Hematopoietic multipotent progenitor cell treated with erythropoietin and hydrocortisone succinate and interleukin-3 and kit ligand, for 4 days (in vitro differentiated cells): ENCODE results near the gene YIPF6.
"Not testable (repeated sequence)": the region's sequence is repeated elsewhere in the genome, so short reads cannot be mapped to it uniquely, and the experiment has no call there.

Experiments used
- DNase-seq: peaks from one replicate; pipeline ENCODE4 v3.0.0-alpha.2; 2015

The YIPF6 gene

DNA sequence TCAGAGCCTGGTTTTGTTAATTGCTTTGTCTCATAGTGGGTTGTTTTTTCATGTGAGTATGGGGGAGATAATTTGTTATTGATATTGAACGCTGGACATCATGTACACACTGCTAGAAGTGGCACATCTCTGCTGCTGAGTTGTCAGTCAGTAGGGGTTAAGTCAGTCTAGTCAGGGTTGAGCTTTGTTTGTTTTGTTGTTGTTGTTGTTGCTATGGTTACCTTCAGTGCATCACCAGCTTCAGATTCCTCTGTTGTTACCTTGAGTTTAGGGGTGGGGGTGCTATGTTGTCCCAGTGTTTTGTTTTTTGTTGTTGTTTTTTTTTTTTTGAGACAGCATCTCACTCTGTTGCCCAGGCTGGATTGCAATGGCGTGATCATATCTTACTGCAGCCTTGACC lies 9.9 kb downstream of the YIPF6 start:
- no peak for DNase-seq

DNA sequence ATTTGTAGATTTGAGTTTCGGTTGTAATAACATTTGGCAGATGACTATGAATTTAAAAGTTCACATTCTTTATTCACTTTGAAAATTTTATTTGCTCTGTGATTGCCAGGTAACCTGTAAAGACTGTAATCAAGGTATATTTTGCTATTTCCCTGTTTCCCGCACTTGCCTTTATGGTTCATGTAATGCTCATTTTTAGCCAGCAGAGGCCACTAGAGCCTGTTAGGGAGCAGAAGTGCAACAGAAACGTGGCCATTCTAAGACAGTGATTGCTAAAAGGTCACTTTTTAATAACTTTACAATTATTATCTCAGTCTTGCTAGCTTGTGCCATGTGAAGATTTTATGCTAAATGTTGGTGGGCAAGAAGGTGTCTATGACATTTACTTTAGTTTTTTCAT lies 12.4 kb downstream of the YIPF6 start:
- peak; percentile 69 for DNase-seq

DNA sequence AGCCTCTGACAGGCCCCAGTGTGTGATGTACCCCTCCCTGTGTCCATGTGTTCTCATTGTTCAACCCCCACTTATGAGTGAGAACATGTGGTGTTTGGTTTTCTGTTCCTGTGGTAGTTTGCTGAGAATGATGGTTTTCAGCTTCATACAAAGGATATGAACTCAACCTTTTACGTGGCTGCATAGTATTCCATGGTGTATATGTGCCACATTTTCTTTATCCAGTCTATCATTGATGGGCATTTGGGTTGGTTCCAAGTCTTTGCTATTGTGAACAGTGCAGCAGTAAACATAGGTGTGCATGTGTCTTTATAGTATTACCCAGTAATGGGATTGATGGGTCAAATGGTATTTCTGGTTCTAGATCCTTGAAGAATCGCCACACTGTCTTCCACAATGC lies 25.8 kb downstream of the YIPF6 start:
- not testable (repeated sequence) for DNase-seq

DNA sequence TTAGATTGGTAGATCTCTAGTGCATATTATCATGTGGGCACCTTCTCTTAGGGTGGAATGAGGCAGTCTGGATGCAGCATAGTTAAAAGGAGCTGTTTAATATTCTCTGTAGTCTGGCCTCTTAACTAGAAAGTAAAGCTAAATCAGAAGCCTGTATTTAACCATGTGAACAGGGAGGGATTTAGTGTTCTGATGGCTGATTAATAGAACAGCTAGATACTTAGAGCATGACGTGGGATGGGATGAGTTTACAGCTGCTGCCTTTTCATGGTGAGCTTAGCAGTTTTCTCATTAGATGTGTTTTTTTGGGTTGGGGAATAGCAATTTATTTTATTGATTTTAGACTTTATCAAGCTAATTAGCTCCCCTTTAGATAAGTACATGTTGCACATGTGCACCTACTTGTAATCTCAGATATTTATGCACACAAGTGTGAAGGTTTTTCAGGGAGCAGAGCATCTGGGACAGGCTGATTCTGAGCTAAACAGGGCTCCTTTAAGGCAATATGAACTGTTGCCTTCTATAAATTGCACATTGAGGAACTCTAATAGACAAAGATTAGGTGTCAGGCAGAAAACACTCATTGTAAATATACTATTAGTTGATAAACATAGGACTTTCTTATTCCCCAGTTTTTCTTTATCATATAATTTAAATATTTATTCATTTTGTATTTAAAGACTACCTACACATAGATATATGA lies 34.1 kb downstream of the YIPF6 start:
- DNase-seq, result no peak

DNA sequence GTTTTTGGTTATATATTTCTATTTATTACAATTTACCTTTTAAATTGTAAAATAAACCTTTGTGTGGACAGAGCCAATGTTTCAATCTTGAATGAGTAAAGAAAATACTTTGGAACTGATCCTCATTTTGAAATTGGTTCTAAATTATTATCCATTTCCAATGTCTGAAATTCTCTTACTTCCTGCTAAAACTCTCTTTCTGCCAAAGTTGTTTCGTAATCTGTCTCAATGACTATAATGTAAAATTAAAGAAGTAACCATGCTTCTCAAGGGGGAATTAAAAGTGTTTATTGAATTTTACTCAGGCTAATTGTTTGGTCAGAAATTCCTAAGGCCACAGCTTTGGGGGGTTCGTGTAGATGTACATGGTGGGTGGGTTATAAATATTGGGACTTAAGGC lies 34.8 kb downstream of the YIPF6 start:
- no peak for DNase-seq

DNA sequence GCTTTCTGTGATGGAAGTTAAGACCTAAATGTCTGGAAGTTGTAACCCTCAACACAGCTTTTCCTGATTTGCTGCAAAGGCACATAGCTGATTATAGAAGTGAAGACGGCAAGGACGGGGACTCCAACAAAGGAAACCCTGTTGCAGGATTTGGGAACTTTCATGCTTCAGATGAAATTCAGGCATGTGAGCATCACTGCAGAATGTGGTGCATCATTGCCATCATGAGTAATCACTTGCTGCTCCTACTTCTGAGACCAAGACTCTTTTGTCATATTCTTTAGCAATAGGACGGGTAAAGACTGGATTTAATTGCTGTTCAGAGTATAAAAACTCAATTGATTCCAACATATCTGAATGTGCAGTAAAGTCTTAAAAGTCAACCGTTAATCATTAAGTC lies 35.8 kb downstream of the YIPF6 start:
- no peak for DNase-seq

DNA sequence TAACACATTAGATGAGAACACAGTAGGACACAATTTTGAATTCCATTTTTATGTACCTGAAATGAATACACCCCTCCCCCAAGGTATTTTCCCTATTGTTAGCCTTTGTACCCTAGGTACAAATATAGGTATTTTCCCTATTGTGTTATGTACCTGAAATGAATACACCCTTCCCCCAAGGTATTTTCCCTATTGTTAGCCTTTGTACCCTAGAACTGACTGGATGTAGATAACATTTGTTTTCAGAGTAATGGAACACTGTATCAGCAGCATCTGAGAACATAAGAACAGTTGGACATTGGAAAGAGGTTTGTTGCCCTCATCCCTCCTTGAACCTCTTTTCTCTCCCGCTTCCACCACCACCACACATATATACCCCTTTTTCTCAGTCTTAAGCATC lies 37.6 kb downstream of the YIPF6 start:
- no peak for DNase-seq

DNA sequence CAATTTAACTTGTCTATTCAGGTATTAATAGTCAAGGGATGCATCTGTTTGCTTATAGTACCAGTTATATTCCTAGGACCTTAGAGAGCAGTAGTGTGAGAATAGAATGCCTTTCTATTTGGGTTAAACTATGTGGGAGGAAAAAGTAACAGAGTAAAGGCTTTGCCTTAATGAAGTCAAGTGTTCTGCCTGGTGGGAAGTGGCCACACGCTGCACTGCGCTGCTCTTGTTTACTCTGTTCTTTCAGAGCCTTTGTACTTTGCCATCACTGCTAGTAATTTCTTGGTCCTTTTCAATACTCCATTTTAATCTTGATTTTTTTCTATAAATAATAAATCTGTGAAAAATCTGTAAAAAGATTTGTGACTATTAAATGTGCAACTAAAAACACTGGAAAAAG lies 38.0 kb downstream of the YIPF6 start:
- no peak for DNase-seq

DNA sequence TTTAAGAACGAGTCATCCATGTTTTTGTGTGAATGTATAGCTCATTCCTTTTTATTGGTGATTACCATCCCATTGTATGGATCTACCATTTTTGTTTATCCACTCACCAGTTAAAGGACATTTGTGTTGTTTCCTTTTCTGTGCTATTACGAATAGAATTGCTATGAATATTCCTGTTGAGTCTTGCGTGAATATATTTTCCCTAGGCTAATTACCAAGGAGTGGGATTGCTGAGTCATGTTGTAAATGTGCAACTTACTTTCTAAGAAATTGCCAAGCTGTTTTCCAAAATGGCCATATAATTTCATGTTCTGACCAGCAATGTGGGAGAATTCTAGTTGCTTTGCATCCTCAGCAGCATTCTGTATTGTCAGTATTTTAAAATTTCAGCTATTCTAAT lies 51.3 kb downstream of the YIPF6 start:
- DNase-seq, result no peak

DNA sequence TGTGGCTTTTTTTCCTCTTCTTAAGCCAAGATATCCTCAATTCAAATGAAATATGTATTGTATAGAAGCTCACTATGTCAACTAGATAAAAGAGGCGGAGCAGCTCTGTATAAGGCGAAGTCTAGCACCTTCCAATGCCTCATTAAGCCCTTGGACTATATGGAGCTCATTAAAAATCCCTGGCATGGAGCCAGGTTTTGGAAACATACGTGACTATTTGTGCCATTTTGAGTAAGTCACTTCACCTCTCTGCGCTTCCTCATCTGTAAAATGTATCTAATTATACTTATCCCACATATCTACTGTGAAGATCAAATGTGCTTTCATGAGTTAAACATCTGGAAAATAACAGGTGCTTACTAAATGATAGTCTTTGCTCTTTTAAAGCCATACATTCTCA lies 57.2 kb downstream of the YIPF6 start:
- DNase-seq, result no peak

DNA sequence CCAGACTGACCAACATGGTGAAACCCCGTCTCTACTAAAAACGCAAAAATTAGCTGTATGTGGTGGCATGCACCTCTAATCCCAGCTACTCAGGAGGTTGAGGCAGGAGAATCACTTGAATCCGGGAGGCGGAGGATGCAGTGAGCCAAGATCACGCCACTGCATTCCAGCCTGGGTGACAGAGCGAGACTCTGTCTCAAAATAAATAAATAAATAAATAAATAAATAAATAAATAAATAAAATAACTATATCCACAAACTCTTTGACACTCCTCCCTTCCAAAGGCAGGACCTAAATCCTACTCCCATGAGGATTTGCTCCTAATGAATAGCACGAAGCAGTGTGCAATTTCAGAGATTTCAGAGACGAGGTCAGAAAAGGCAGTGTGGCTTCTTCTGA lies 58.3 kb downstream of the YIPF6 start:
- not testable (repeated sequence) for DNase-seq

DNA sequence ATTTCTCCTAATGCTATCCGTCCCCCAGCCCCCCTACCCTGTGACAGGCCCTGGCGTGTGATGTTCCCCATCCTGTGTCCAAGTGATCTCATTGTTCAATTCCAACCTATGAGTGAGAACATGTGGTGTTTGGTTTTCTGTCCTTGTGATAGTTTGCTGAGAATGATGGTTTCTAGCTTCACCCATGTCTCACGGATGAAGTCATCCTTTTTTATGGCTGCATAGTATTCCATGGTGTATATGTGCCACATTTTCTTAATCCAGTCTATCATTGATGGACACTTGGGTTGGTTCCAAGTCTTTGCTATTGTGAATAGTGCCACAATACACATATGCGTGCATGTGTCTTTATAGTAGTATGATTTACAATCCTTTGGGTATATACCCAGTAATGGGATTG lies 61.1 kb downstream of the YIPF6 start:
- not testable (repeated sequence) for DNase-seq

DNA sequence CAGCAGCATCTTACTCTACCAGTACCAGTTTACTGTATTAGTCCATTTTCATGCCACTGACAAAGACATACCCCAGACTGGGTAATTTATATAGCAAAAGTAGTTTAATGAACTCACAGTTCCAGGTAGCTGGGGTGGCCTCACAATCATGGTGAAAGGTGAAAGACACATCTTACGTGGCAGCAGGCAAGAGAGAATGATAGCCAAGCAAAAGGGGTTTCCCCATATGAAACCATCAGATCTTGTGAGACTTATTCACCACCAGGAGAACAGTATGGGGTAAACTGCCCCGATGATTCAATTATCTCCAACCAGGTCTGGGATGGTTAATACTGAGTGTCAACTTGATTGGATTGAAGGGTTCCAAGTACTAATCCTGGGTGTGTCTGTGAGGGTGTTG lies 69.3 kb downstream of the YIPF6 start:
- DNase-seq, result no peak

DNA sequence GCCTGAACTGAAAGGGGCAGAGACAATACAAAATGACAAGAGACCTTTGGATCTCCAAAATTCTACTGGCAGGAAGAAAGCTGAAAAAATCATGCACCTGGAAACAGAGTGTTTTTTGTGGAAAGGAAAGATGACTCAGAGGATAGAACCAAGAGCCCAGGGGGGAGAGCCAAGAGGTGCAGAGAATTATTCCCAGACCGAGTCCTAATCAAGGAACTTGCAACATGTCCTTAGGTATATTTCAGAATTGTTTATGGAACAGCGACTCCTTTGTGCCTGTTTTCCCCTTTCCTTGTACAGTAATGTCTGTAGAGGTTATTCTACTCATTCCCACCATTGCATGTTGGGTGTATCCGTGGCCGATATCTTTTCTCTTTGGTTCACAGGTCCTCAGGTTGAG lies 71.7 kb downstream of the YIPF6 start:
- DNase-seq, result no peak

DNA sequence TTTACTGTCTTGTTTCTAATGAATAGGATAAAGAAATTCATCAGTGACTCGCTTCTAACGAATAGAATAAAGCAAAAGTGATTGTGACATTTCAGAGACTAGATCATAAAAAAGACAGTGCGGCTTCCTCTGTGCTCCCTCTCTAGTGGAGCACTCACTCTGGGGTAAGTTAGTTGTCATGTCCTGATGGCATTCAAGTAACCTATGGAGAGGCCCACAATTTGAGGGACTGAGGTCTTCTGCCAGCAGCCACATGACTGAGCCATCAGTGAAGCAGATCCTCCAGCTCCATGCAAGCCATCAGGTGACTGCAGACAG lies 72.4 kb downstream of the YIPF6 start:
- no peak for DNase-seq

DNA sequence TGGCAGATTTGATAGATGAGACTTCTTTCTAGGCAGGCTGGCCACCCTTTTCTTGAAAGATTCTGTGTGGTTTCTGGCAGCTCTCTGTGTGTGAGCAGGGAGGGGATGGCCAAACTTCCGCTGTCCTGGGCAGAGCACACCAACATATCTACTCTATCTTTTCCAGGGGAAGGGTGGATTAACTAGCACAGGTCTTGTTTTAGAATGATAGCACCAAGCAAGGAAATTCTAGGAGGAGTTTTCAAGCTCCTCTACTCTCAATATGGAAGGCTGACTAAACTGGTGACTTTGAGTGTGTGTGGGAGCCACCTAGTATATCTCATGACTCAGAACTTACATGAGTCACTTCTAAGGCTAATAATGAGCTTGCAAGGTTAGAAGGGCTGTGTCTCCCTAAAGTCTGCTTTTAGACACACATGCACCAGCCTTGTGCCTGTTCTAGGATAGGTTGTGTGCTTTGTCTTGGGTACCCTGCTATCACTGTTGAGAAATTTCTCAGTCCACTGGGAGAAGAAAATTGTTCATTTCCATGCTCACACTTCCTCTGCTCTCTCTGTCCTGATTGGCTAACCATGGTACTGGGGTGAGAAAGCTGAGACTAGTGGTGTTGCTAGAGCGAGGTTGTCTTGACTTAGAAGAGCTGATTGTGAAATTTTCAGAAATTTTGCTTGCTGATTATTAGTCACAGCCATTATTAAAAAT lies 72.9 kb downstream of the YIPF6 start:
- DNase-seq, result peak; percentile 39

DNA sequence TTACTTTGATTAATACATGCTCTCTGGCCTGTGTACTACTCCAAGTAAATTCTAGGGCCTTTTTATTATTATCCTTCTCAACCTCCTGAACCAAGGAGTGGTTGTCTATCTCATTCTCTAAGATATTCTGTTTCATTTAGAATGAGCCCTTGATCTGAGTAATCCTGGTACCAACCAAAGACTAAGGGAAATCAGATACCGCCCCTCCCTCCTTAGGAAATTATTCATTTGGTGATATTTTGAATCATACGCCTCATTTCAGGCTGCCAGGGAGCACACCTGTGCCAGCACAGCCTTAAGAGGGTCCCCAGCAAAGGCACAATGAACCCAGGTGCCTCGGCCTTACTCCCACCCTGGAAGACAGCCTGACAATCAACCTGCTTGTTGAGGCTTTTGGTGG lies 75.4 kb downstream of the YIPF6 start:
- DNase-seq, result no peak

DNA sequence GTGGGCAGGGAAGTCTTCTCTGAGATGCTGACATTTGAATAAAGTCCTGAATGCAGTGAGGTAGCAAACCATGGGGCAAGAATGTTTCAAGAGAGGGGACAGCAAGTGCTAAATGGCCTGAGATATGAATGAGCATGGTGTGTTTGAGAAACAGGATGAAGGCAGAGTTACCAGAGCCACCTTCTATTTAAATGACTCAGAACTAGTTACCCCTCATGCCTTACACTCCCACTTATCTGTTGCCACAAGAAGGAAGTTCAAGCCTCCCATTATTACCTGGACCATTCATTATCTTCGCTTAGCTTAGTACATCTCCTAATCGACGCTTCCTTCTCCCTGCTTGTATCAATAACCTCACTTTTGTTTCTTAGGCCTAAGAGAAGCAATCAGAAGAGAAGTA lies 81.0 kb downstream of the YIPF6 start:
- no peak for DNase-seq

DNA sequence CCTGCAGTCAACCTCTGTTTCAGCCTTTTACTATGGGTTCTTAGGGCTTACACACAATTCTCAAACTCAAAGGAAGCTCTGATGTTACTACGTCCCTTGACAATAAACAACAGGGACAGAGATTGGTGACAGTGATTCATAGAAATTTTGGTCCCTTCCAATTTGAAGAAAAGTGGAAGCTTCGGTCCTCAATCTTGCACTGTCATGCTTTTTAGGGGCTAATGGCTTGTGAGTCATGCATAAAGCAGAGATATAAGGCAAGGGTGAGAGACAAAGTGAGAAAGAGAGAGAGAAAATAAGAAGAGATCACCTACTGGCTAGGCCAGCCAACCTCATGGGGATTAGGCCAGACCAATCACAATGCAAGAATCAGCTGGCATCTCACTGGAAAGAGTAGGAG lies 85.4 kb downstream of the YIPF6 start:
- DNase-seq, result no peak
